ENCODE measurements around the gene MLYCD.
"Not testable (repeated sequence)": the region's sequence is repeated elsewhere in the genome, so short reads cannot be mapped to it uniquely, and the experiment has no call there.

MLYCD gene

DNA sequence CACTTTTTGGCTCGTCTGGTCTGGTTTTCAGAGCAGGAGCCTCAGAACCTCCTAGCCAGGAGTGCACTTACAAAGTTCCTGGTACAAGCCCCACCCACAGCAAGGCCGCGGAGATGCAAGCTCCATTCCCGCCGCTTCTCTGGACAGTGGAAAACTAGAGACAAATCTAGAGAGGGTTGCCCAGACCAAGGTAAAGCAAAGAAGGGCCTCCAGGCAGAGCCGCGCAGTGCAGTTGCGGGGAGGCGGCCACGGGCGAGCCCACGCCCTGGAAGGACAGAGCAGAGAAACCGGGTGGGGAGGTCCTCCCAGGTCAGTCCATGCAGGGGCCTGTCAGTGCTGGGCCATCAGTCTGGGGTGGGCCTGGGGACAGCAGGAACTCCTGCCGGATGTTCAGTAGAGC, 43.2 kb downstream of the MLYCD start:
- DNase-seq: no peak

DNA sequence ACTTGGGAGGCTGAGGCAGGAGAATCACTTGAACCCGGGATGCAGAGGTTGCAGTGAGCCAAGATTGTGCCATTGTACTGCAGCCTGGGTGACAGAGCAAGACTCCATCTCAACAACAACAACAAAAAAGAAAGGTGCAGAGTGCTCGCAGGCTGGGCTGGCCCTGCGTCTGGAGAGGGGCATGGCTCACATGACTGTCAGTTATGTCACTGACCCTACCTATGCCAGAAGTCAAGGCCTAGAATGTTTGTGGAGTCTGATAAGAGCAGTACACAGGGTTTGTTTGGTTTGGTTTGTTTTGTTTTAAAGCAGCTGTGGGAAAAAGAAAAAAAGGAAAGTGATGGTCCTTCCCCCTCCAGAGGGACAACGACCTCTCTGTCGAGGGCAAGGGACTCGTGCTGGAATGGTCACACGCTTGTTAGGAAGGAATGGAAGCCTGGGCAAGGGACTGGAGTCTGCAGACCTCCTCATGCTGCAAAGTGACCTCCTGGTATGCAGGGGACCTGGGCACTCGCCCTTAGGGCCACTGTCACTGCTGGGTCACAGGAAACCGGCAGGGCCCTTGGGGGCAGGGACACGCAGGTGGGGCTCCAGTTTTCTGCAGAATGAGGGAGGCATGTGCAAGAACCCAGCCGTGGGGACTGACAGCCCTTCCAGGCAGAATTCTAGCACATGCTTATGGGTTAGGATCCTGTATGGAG, 44.0 kb downstream of the MLYCD start:
- no peak for DNase-seq

DNA sequence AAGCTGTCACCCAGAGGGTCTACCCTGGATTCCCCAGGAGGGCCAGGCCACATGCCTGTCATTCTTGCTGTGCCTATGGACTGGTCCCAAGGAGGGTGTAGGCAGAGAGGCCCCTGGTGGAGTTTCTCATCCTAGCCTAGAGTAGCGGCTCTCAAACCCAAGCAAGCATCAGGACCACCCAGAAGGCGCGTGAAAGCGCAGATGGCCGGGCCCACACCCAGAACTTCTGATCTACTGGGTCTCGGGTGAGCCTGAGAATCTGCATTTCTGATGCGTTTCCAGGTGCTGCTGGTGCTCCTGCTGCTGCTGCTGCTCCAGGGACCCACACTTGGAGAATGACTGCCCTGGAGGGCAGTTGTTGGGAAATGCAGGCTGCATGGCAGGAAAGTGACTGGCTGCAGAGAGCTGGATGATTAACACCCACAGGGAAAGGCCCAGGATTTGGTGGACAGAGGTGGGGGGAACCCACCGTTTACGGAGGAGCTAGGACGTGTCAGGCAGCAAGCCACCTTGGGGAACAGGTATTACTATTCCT, 44.7 kb downstream of the MLYCD start:
- DNase-seq: no peak

DNA sequence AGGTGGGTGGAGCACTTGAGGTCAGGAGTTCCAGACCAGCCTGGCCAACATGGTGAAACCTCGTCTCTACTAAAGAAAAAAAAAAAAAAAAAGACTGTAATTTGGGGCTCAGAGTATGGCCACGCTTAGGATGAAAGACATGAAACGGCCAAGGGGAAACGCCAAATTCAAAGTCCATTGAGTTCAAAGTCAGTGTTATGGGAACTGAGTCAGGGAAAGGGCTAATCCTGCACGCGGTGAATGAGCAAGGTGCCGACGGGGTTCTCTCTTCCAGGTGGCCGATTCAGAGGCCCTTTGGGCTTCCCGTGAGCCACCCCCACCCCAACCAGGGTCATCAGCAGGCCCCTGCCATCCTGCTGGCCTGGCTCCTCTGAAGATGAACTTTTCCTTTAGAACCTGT, 46.7 kb downstream of the MLYCD start:
- DNase-seq: no peak

DNA sequence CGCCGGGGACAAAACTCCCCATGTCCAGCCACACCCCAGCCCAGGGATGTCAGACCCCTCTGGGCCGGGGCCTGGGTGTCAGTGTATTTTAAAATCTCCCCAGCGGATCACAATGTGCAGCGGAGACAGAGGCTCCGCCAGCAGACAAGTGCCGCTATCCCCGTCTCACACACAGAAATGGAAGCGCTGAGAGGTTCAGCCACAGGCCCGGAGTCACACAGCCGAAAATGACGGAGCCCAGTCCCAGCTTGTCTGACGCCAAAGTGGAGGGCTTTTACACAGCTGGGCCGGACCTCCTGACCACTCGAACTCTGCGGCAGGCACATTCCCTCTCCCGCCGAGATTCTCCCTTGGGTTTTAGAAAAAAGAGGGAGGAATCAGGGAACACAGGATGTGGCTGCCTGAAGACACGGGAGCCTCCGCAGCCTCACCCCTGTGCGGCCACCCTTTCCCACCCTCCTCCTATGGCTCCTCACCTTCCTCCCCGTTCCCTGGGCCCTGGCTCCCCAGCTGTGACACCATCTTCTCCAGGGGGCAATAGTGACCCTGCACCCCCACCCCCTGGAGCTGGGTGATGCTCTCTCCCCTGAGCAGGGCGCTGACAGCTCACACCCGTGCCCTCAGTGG, 47.4 kb downstream of the MLYCD start:
- DNase-seq: no peak

DNA sequence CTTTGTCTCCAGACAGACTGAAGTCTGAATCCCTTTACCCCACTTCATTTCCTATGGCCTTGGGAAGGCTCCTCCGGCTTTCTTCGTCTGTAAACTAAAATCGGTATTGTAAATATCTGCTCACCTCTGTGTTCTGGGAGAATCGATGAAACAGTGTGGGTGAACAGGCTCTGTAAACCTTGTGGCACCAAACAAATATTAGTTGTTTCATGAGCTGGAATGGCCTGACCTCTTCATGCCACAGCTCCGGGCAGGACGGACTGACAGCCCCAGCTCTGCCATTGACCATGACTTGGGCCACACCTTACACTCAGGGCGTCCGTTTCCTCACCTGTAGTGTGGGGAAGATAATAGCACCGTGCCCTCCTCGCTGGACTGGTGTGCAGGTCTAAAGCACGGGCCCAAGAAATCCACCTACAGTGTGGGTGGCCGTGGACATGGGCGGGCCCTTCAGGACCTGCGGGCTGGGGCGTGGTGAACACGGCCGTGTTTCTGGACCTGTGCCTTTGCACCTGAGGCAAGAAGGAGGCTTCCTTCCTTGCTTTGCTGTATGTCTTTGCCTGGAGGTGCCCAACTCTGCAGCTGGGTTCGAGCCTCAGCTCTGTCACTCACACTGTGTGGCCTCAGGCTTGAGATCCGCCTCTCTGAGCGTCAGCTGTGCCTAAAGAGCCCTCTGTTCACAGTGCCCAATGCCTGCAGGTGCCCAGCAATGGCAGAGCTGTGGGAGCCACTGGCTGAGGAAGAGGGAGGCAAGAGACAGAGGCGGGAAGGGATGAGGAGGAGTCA, 48.1 kb downstream of the MLYCD start:
- no peak for DNase-seq

DNA sequence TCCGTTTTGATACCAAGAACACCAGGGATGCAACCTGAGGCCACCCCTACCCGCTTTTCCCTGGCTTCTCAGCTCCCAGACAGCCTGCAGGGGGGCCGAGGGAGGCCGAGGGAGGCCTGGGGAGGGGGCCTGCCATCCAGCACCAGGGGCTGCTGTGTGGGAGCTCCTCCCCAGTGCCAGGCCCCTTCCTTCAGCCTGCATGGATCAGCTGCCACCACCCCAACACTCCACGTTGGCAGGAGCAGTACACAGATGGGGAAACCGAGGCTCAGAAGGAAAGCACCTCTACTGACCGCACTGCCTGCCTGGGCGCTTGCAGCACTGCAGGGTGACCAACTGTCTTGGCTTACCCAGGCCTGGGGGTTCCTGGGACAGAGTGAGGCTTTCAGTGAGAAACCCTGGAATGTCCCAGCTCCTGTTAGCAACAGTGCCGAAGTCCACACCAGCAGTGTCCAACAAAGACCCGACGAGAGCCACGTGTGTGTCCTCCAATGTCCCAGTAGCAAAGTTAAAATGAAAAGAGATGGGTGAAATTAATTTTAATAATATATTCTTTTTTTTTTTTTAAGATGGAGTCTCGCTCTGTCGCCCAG, 48.8 kb downstream of the MLYCD start:
- no peak for DNase-seq

DNA sequence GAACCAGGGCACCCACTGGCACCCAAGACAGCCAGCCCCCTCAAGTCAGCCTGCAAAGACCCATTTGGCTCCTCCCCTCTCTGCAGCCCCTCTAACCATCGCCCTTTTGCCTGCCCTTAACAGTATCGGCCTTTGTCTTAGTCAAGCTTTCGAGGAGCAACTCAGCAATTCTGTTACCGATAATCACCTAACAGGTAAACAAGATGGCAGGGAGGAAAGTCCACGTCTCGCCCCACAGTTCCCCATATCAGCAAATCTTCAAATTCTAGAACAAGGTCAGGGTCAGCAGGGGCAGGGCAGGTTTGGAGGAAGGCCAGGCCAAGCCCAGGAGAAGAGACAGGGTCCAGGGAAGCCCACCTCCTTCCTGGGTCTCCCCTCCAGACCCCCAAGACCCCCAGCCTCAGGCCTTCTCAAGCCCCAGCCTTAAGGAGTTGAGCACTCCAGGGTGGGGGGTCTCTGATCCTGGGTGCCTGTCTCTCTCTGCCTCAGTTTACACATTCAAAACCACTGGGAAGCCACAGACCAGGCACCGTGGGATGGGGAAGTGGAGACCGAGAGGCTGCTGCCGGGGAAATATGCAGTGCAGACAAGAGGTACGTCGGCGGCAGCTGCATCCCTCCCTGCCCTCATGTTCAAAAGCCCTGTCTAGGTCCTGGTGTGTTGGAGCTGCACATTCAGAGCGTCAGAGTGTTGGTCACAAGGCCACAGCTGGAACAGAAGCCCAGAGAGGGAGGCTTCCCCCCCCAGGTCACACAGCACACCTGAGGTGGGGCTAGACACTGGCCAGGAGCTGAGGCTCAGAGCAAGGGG, 50.2 kb downstream of the MLYCD start:
- no peak for DNase-seq

GRCh38 chr16:83949724-83950001, 50.7 kb downstream of the MLYCD start:
- DNase-seq: no peak

GRCh38 chr16:83950862-83951399, 52.0 kb downstream of the MLYCD start:
- not testable (repeated sequence) for DNase-seq

- DNase-seq: no peak
Measured at GRCh38 chr16:83951544-83951943, 52.6 kb downstream of the MLYCD start.

DNA sequence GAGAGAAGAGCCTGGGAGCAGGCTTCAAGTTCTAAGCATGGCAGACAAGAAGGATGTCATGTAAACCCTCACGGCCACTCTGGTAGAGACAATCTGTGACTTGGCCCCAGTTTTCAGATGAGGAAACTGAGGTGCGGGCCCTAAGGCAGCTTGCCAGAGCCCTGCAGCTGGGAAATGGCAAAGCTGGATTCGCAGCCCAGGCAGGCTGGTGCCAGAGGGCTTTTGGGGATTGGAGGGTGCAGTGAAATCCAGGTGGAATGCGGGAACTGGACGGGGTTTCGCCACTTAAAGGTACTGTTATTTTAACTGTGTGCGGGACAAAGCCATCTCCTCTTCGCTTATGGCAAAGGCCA, 53.6 kb downstream of the MLYCD start:
- DNase-seq: no peak

DNA sequence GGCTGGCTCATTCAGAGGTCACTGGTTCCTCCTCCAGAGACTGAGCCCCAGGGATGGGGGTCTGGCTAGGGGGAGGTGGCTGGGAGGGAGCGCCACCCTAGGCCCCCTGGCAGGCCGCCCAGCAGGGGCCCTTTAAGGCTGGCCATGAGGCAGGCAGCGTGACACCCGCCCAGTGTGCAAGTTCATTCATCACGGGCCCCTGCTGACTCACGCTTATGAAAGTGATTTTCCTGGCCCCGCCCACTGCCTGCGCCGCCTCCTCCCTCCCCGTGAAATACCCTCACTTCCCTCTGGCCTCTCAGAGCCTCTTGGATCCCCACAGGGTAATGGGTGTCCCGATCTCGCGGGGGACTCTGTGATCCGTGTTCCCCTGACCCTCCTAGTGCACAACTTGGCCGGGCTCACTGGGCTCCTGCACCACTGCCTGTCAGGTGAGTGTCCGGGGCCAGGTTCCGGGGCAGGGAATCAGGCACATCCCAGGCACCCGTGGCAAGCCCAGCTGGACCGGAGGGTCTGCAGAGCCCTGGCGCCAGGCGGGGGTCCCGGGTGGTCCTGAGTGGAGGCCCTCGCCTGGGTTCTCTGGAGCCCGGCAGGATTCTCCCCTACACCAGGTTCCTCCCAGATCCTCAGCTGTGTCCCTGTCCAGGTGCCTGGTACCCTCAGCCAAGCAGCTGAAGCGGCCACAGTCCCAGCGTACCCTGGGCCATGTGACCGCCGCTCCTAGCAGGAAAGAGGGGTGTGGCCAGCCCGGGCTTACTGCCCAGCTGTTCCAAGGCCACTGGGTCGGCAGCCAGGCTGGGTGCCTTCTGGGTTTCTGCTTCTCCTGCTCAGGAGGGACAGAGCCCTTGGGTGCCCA, 54.3 kb downstream of the MLYCD start, which contains the start of gene OSGIN1:
OSGIN1 (plus strand) TSS at position 301 of the 856 bp plus-strand sequence. CDS start 4,432 bp downstream, outside the sequence.
- peak; percentile 37 to 74 for DNase-seq

DNA sequence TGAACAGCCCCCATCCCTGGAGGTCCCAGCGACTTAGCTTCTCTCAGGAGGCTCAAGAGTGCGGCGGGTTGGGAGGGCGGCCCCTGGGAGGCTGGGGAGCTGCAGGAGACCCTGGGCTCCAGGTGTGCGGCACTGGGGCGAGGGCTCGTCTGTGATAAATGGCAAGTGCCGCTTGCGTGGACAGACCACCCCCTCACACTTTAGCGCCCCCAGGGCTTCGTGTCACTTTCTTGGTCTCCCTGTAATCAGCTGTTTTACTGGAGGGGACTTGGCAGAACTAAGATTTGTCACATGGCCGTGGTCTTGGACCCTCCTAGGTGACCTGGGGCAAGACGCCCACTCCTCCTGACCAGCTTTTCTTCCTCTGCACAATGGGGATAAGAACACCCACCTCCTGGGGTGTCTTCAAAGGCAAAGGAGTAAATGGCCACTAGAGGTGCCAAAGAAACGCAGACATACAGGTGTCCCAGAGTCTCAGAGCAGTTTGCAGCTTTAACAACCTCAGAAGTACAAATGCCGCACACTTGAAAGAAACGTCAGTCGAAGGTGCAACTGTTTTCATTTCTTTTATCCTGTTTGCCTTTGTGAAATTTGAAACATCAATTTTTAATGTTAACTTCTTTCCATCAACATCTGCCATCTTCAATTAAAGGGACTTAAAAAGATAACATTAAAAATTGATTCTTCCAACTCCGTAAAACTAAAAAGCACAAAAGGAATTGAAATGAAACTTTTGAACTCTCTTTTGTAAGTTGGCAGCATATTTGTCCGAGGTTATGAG, 55.1 kb downstream of the MLYCD start:
- no peak for DNase-seq

GRCh38 chr16:83954577-83955016, 55.7 kb downstream of the MLYCD start:
- DNase-seq: peak in 1 of 2 donors; percentile 42

GRCh38 chr16:83955218-83956130, 56.6 kb downstream of the MLYCD start:
- DNase-seq: no peak

GRCh38 chr16:83956336-83957289, 57.7 kb downstream of the MLYCD start:
- peak; percentile 65 to 66 for DNase-seq

- no peak for DNase-seq
Measured at GRCh38 chr16:83957296-83957855, 58.5 kb downstream of the MLYCD start.

Measured in CD4-positive, alpha-beta T cell treated with Interferon alpha-2 for 1 hour (primary cell).